Suprapubic skin (tissue), 4 donors: Measurements from ENCODE around the gene AFF2. TPM values are rescaled to one million over a fixed set of nuclear protein-coding genes. Genes with fewer than 3 reads are reported as not detected.

Experiments
- DNase-seq, 2 donors: peaks; one replicate each; pipeline ENCODE4 v3.0.0-alpha.2; 2019; ENCODE audit warnings: low spot score in 2 of 2
- H3K27ac ChIP-seq: fragments of 200-600 bp; sonication (generic); one replicate; pipeline ENCODE4 v1.5.1; 2019
- H3K27me3 ChIP-seq: fragments of 200-600 bp; sonication (generic); one replicate; pipeline ENCODE4 v1.5.1; 2019
- H3K36me3 ChIP-seq: fragments of 200-600 bp; sonication (generic); one replicate; pipeline ENCODE4 v1.5.1; 2019
- H3K4me1 ChIP-seq: fragments of 200-600 bp; sonication (generic); one replicate; pipeline ENCODE4 v1.5.1; 2019
- H3K4me3 ChIP-seq: fragments of 200-600 bp; sonication (generic); one replicate; pipeline ENCODE4 v1.5.1; 2019; ENCODE audit warnings: mild to moderate bottlenecking
- H3K9me3 ChIP-seq: fragments of 200-600 bp; sonication (generic); one replicate; pipeline ENCODE4 v1.5.1; 2019
- EP300 ChIP-seq: sonication (generic); formaldehyde crosslinking; IDR thresholded peaks from one replicate; pipeline ENCODE4 v1.6.1; 2017; ENCODE audit warnings: antibody characterized with exemption
- POLR2A ChIP-seq, 2 donors: fragments of 450-650 bp; IDR thresholded peaks; one replicate each; pipeline ENCODE4 v1.6.1; 2017; ENCODE audit warnings: antibody characterized with exemption in 2 of 2, mild to moderate bottlenecking in 2 of 2, moderate library complexity in 2 of 2
- whole genome bisulfite sequencing: methylation state at CpG from one replicate; pipeline ENCODE4 v1.1.5; 2018; 5-methylcytosine and 5-hydroxymethylcytosine counted together
- total RNA-seq, 4 donors: library from RNA; depleted of rRNA; stranded (reverse); fragments of >200 nt; gene quantifications; one replicate each; pipeline ENCODE4 v1.1.0, GENCODE V29; 2016

The AFF2 gene
- total RNA-seq, 4 donors from 2014 or later, result 0.72 to 3.0 (median 1.6) TPM

GRCh38 chrX:149045645-149046210 lies 545.3 kb downstream of the AFF2 start:
- DNase-seq, result no peak
- Histone ChIP-seq H3K27me3 (no peaks in the 10 kb centered on the region), H3K9me3 (no peaks in the 10 kb centered on the region), H3K27ac (no peak overlapping the region), H3K4me1 (no peaks in the 10 kb centered on the region), H3K4me3 (no peak overlapping the region), H3K36me3 (no peaks in the 10 kb centered on the region)
- TF ChIP-seq EP300 (no peak), POLR2A (IDR thresholded peaks at IDR 0.05) (no peak)
- 70% methylated on average over 1 of the region's 1 CpG for WGBS
